HL-60 (cell line): ENCODE measurements around the gene YY1.

Source experiments
- CTCF ChIP-seq: IDR thresholded peaks from one replicate; pipeline ENCODE4 v1.5.1; 2011; ENCODE audit warnings: low read length, control low read depth, inconsistent platforms; ENCODE audit not compliant: insufficient read depth
- POLR2AphosphoS5 ChIP-seq: IDR thresholded peaks from 2 replicates; pipeline ENCODE4 v1.6.1; 2012; ENCODE audit warnings: low read depth
- REST ChIP-seq: IDR thresholded peaks from 2 replicates; pipeline ENCODE4 v1.6.1; 2012; ENCODE audit warnings: low read depth; ENCODE audit not compliant: insufficient replicate concordance

- TF ChIP-seq CTCF (no peak), REST (no peak), POLR2AphosphoS5 (no peak)
Observed at GRCh38 chr14:100250732-100251465, 12.0 kb downstream of the YY1 start.
